ENCODE data around the gene SOX6. TPM values are rescaled to one million over a fixed set of nuclear protein-coding genes. Genes with fewer than 3 reads are reported as not detected.

The SOX6 gene
- total RNA-seq, 1 experiment from 2014 or later = not detected

- Mint-ChIP-seq H3K36me3 (ENCODE audit: insufficient read depth in 1 of 3, low read depth in 3 of 3) (no peaks in the 10 kb centered on the region), H3K4me1 (peaks cover 4 to 8% of the 10 kb centered on the region in 2 experiments; a peak in 1 of 4 replicates), H3K27me3 (ENCODE audit: low read depth) (no peaks in the 10 kb centered on the region), H3K9me3 (no peaks in the 10 kb centered on the region), H3K4me3 (no peak overlapping the region), H3K27ac (no peak overlapping the region)
- no peak overlapping the region for H3K14ac ChIP-seq (ENCODE audit: insufficient read depth, low read length)
- H3K18ac ChIP-seq (ENCODE audit: insufficient read length, low read depth, low read length) = no peak overlapping the region
- no peak overlapping the region for H4K8ac ChIP-seq (replicated peaks; ENCODE audit: insufficient read length, low read depth, low read length)
- H2AK5ac ChIP-seq (ENCODE audit: insufficient read length, low read length) = no peak overlapping the region
- H2BK12ac ChIP-seq (ENCODE audit: insufficient read length, low read depth, low read length) = no peak overlapping the region
- H3K79me1 ChIP-seq (ENCODE audit: insufficient read depth, low read depth, low read length, poor library complexity, severe bottlenecking) = no peaks in the 10 kb centered on the region
- no peak overlapping the region for H2BK15ac ChIP-seq (ENCODE audit: low read depth, low read length)
- no peak overlapping the region for H3K9ac ChIP-seq (ENCODE audit: extremely low read depth, insufficient read length, low read length)
- no peaks in the 10 kb centered on the region for H3K9me3 ChIP-seq (ENCODE audit: control insufficient read depth, low read depth, low read length)
- no peak overlapping the region for H3K56ac ChIP-seq (ENCODE audit: insufficient read length, low read depth, low read length)
- DNase-seq = no peak
- no peak overlapping the region for H2BK5ac ChIP-seq (ENCODE audit: insufficient read length, low read length)
- no peak overlapping the region for H3K4me2 ChIP-seq (ENCODE audit: insufficient read depth, insufficient read length, low read length)
- H4K20me1 ChIP-seq (ENCODE audit: control insufficient read depth, insufficient read depth, insufficient read length) = no peaks in the 10 kb centered on the region
- no CpG with 5 or more reads among the region's 2 CpGs for WGBS (ENCODE audit: extremely low coverage, insufficient read length, low lambda C conversion rate)
- H3K23ac ChIP-seq (ENCODE audit: insufficient read length, low read depth, low read length) = no peak overlapping the region
- H2BK120ac ChIP-seq (ENCODE audit: low read depth, low read length, poor library complexity, severe bottlenecking) = no peak overlapping the region
- H3K27ac ChIP-seq (ENCODE audit: insufficient read length, low read depth, low read length) = no peak overlapping the region
- H3K23me2 ChIP-seq (ENCODE audit: insufficient read length, low read depth, low read length, poor library complexity, severe bottlenecking) = no peaks in the 10 kb centered on the region
- no peak overlapping the region for H3T11ph ChIP-seq (ENCODE audit: low read length)
- no peaks in the 10 kb centered on the region for H3K27me3 ChIP-seq (ENCODE audit: insufficient read depth, low read length)
- H3K79me2 ChIP-seq (ENCODE audit: insufficient read depth, low read length) = no peaks in the 10 kb centered on the region
- H2BK20ac ChIP-seq (ENCODE audit: low read depth, low read length, poor library complexity, severe bottlenecking) = no peak overlapping the region
- no peak overlapping the region for H4K5ac ChIP-seq (ENCODE audit: insufficient read length, low read depth, low read length)
- no peak for TF ChIP-seq CTCF (conservative IDR thresholded peaks at IDR 0.05)
- H3K4ac ChIP-seq (ENCODE audit: low read depth, low read length) = no peak overlapping the region
- H3K4me1 ChIP-seq (ENCODE audit: insufficient read depth, low read length) = no peaks in the 10 kb centered on the region
- no peak overlapping the region for H2AFZ ChIP-seq (ENCODE audit: low read length)
- H4K91ac ChIP-seq (ENCODE audit: insufficient read length, low read depth, low read length) = no peak overlapping the region
These were observed 80.1 kb downstream of the SOX6 start for GRCh38 chr11:16276251-16276650.
